H1 (cell line): ENCODE data around the gene THOC5. TPM values are rescaled to one million over a fixed set of nuclear protein-coding genes. Genes with fewer than 3 reads are reported as not detected.

ENCODE experiments used
- CTCF ChIA-PET: fragments of 300-600 bp; sonication (Branson Sonifier 250); formaldehyde crosslinking; loops from one replicate; lab custom pipeline; 2021; ENCODE audit not compliant: partially characterized antibody; lab: Charles Lee
- POLR2A ChIA-PET: fragments of 300-600 bp; sonication (Branson Sonifier 250); formaldehyde crosslinking; loops from one replicate; lab custom pipeline; 2021; ENCODE audit warnings: inconsistent platforms; ENCODE audit not compliant: partially characterized antibody; lab: Charles Lee
- DNase-seq, 2 experiments: peaks; one replicate each; pipeline versions ENCODE4 v3.0.0 to v3.0.0-alpha.2; 2010 to 2022; ENCODE audit warnings: low spot score in 2 of 2, low read depth in 1 of 2, mixed read lengths in 1 of 2
- FAIRE-seq: peaks from 2 replicates; lab custom pipeline; 2011; peaks lifted over from hg19 to GRCh38; lab: Jason Lieb, UNC
- H2AFZ ChIP-seq: 2 replicates; pipeline ENCODE4 v1.8.1; 2012; ENCODE audit warnings: low read length, inconsistent platforms
- H2AK5ac ChIP-seq: 2 replicates; pipeline ENCODE4 v1.6.1; 2013; ENCODE audit warnings: low read depth, low read length
- H2BK120ac ChIP-seq: replicated peaks from 2 replicates; pipeline ENCODE3; 2013; ENCODE audit warnings: low read depth, low read length, inconsistent platforms
- H2BK12ac ChIP-seq: 2 replicates; pipeline ENCODE4 v1.6.1; 2013; ENCODE audit warnings: low read depth, low read length
- H2BK15ac ChIP-seq: 2 replicates; pipeline ENCODE4 v1.6.1; 2013; ENCODE audit warnings: low read length
- H2BK20ac ChIP-seq: 2 replicates; pipeline ENCODE4 v1.6.1; 2013; ENCODE audit warnings: low read length
- H2BK5ac ChIP-seq: 2 replicates; pipeline ENCODE4 v1.6.1; 2013; ENCODE audit warnings: low read depth, low read length
- H3K14ac ChIP-seq: 2 replicates; pipeline ENCODE4 v1.6.1; 2013; ENCODE audit warnings: inconsistent platforms; ENCODE audit not compliant: insufficient read length
- H3K18ac ChIP-seq: 2 replicates; pipeline ENCODE4 v1.6.1; 2013; ENCODE audit warnings: low read length; ENCODE audit errors: extremely low read depth
- H3K23ac ChIP-seq: 2 replicates; pipeline ENCODE4 v1.6.1; 2013; ENCODE audit warnings: inconsistent platforms; ENCODE audit not compliant: insufficient read length
- H3K23me2 ChIP-seq: 2 replicates; pipeline ENCODE4 v1.6.1; 2013; ENCODE audit warnings: low read depth, low read length
- H3K27ac ChIP-seq: 2 replicates; pipeline ENCODE4 v1.6.1; 2011; ENCODE audit warnings: low read depth, low read length, inconsistent platforms
- H3K27me3 ChIP-seq, 4 experiments: replicated peaks in 1 of 4; 1 replicate in 1 of 4; 2 replicates in 3 of 4; pipeline versions ENCODE4 v1.6.1 to v1.8.1; 2011 to 2013; ENCODE audit warnings: low read length in 3 of 4, mild to moderate bottlenecking in 3 of 4, inconsistent platforms in 2 of 4, mixed read lengths in 2 of 4, moderate library complexity in 1 of 4; ENCODE audit not compliant: control insufficient read depth in 3 of 4, insufficient read depth in 3 of 4; ENCODE audit errors: extremely low read depth in 1 of 4
- H3K36me3 ChIP-seq, 4 experiments: 2 replicates each; pipeline versions ENCODE4 v1.6.1 to v1.8.1; 2011 to 2013; ENCODE audit warnings: mild to moderate bottlenecking in 4 of 4, low read length in 3 of 4, moderate library complexity in 2 of 4, control low read depth in 1 of 4, inconsistent platforms in 1 of 4; ENCODE audit not compliant: insufficient read depth in 4 of 4, control insufficient read depth in 2 of 4
- H3K4ac ChIP-seq: replicated peaks from 2 replicates; pipeline ENCODE3; 2013; ENCODE audit warnings: low read length, low read depth, mixed read lengths, inconsistent platforms; ENCODE audit not compliant: insufficient read length
- H3K4me1 ChIP-seq, 4 experiments: replicated peaks in 1 of 4; 1 replicate in 1 of 4; 2 replicates in 3 of 4; pipeline versions ENCODE4 v1.6.1 to v1.8.1; 2011 to 2013; ENCODE audit warnings: low read length in 3 of 4, inconsistent platforms in 2 of 4, mixed read lengths in 1 of 4; ENCODE audit not compliant: insufficient read depth in 4 of 4, control insufficient read depth in 3 of 4
- H3K4me2 ChIP-seq, 2 experiments: 2 replicates each; pipeline versions ENCODE4 v1.6.1 to v1.8.1; 2011 to 2013; ENCODE audit warnings: low read depth in 2 of 2, low read length in 2 of 2, control low read depth in 1 of 2, inconsistent platforms in 1 of 2, mild to moderate bottlenecking in 1 of 2; ENCODE audit not compliant: insufficient read depth in 1 of 2
- H3K4me3 ChIP-seq, 4 experiments: fragments of 200-600, 300-600 bp in 1 of 4; sonication (generic), shearing (Covaris generic), sonication (Bioruptor Twin) in 1 of 4; 2 replicates each; pipeline versions ENCODE4 v1.5.1 to v1.8.1; 2011 to 2016; ENCODE audit warnings: low read length in 4 of 4, low read depth in 3 of 4, control low read depth in 2 of 4, inconsistent platforms in 2 of 4, mild to moderate bottlenecking in 2 of 4, mixed read lengths in 1 of 4, moderate library complexity in 1 of 4; ENCODE audit not compliant: insufficient read depth in 2 of 4; ENCODE audit errors: extremely low read depth in 1 of 4
- H3K56ac ChIP-seq: replicated peaks from 2 replicates; pipeline ENCODE3; 2013; ENCODE audit warnings: low read depth, mild to moderate bottlenecking, mixed read lengths, low read length, inconsistent platforms; ENCODE audit not compliant: insufficient read length
- H3K79me1 ChIP-seq: 2 replicates; pipeline ENCODE4 v1.6.1; 2013; ENCODE audit warnings: low read depth, low read length, control low read depth
- H3K79me2 ChIP-seq, 2 experiments: 2 replicates each; pipeline versions ENCODE4 v1.6.1 to v1.8.1; 2012 to 2013; ENCODE audit warnings: low read length in 2 of 2, mild to moderate bottlenecking in 2 of 2, inconsistent platforms in 1 of 2; ENCODE audit not compliant: insufficient read depth in 2 of 2, control insufficient read depth in 1 of 2
- H3K9ac ChIP-seq, 4 experiments: replicated peaks in 1 of 4; 1 replicate in 1 of 4; 2 replicates in 3 of 4; pipeline versions ENCODE4 v1.6.1 to v1.8.1; 2011 to 2013; ENCODE audit warnings: low read depth in 3 of 4, low read length in 3 of 4, control low read depth in 2 of 4, mild to moderate bottlenecking in 2 of 4, moderate library complexity in 2 of 4, inconsistent platforms in 1 of 4; ENCODE audit errors: extremely low read depth in 1 of 4
- H3K9me3 ChIP-seq, 2 experiments: 2 replicates each; pipeline versions ENCODE4 v1.6.1 to v1.8.1; 2012 to 2013; ENCODE audit warnings: mild to moderate bottlenecking in 2 of 2, moderate library complexity in 2 of 2, control low read depth in 1 of 2, inconsistent platforms in 1 of 2, low read depth in 1 of 2, low read length in 1 of 2, mixed read lengths in 1 of 2; ENCODE audit not compliant: insufficient read depth in 2 of 2
- H4K20me1 ChIP-seq, 2 experiments: replicated peaks in 1 of 2; 2 replicates each; pipeline versions ENCODE3 to v1.8.1; 2011 to 2013; ENCODE audit warnings: inconsistent platforms in 2 of 2, low read length in 2 of 2, mild to moderate bottlenecking in 1 of 2; ENCODE audit not compliant: insufficient read depth in 2 of 2, control insufficient read depth in 1 of 2
- H4K5ac ChIP-seq: 2 replicates; pipeline ENCODE4 v1.6.1; 2013; ENCODE audit warnings: low read length, low read depth, mixed read lengths, inconsistent platforms; ENCODE audit not compliant: insufficient read length
- H4K8ac ChIP-seq: 2 replicates; pipeline ENCODE4 v1.8.0; 2013; ENCODE audit warnings: mild to moderate bottlenecking, moderate library complexity, low read length, inconsistent platforms; ENCODE audit not compliant: insufficient read depth; ENCODE audit errors: extremely low read depth
- H4K91ac ChIP-seq: replicated peaks from 2 replicates; pipeline ENCODE3; 2013; ENCODE audit warnings: low read length, mixed read lengths, inconsistent platforms; ENCODE audit not compliant: insufficient read length
- BCL11A ChIP-seq, 2 experiments: IDR thresholded peaks; one replicate each; pipeline ENCODE4 v1.6.1; 2011; ENCODE audit warnings: low read depth in 2 of 2, low read length in 2 of 2, mild to moderate bottlenecking in 2 of 2
- EGR1 ChIP-seq: IDR thresholded peaks from 2 replicates; pipeline ENCODE4 v1.6.1; 2011; ENCODE audit warnings: low read depth, low read length, borderline replicate concordance
- EZH2 ChIP-seq: fragments of 200-600 bp; sonication (generic); IDR thresholded peaks from 2 replicates; pipeline ENCODE4 v1.7.1; 2012; ENCODE audit warnings: low read depth, mild to moderate bottlenecking, moderate library complexity, low read length, inconsistent platforms; ENCODE audit not compliant: severe bottlenecking
- KDM4A ChIP-seq: IDR thresholded peaks from one replicate; pipeline ENCODE4 v1.7.1; 2012; ENCODE audit warnings: low read depth, mild to moderate bottlenecking, moderate library complexity, low read length, inconsistent platforms; ENCODE audit not compliant: severe bottlenecking
- NANOG ChIP-seq: IDR thresholded peaks from 2 replicates; pipeline ENCODE4 v1.6.1; 2011; ENCODE audit warnings: low read length, low read depth, mild to moderate bottlenecking, inconsistent platforms; ENCODE audit not compliant: insufficient read depth, poor library complexity, severe bottlenecking
- RNF2 ChIP-seq: fragments of 200-900, 300-1000 bp; sonication (generic); IDR thresholded peaks from 2 replicates; pipeline ENCODE4 v1.7.1; 2016; ENCODE audit warnings: borderline replicate concordance, low read depth, mild to moderate bottlenecking, antibody characterized with exemption, low read length; ENCODE audit not compliant: poor library complexity, severe bottlenecking; ENCODE audit errors: missing control alignments
- RXRA ChIP-seq: IDR thresholded peaks from 2 replicates; pipeline ENCODE4 v1.6.1; 2011; ENCODE audit warnings: low read depth, mild to moderate bottlenecking, low read length, moderate library complexity; ENCODE audit not compliant: insufficient read depth
- TAF1 ChIP-seq: IDR thresholded peaks from 2 replicates; pipeline ENCODE4 v1.6.1; 2011; ENCODE audit warnings: mild to moderate bottlenecking, low read depth, low read length
- WGBS, 2 experiments: shearing (Covaris generic) in 1 of 2; methylation state at CpG; one replicate each; pipeline versions ENCODE4 v1.1.6 to v1.1.7; 2013 to 2015; ENCODE audit warnings: low lambda C conversion rate in 2 of 2, mixed read lengths in 2 of 2, inconsistent platforms in 1 of 2, low coverage in 1 of 2, missing lambda C conversion rate in 1 of 2; ENCODE audit not compliant: insufficient replicate concordance in 2 of 2, insufficient coverage in 1 of 2, insufficient read length in 1 of 2; ENCODE audit errors: extremely low coverage in 1 of 2, missing lambda C conversion rate in 1 of 2; 5-methylcytosine and 5-hydroxymethylcytosine counted together
- polyA plus RNA-seq, 7 experiments: library from polyadenylated mRNA; depleted of rRNA in 3 of 7; stranded (reverse) in 5 of 7; unstranded in 2 of 7; fragments of >200 nt in 5 of 7; fragments of 200-250 nt in 2 of 7; gene quantifications; 1 replicate in 5 of 7; 2 replicates in 1 of 7; 4 replicates in 1 of 7; pipeline versions ENCODE4 v1.2.1 to v1.2.3, GENCODE V29; 2011 to 2013; ENCODE audit warnings: missing spikeins in 2 of 7, mixed read lengths in 2 of 7
- total RNA-seq: library from RNA; stranded (reverse); fragmentation: NEBNext Ultra II Directional; extraction: Animal tissue kit (Norgen Biotek cat#: 25700); gene quantifications from 2 replicates; pipeline ENCODE4 v1.2.1, GENCODE V29; 2021

Gene THOC5
- total and polyA plus RNA-seq, 2 of the 8 experiments (the other 6 are each of a cell fraction or from before 2014, with no cell fraction given) = 27.7 to 65.7 TPM

- H4K5ac ChIP-seq = no peak overlapping the region
- no peak overlapping the region for H3K14ac ChIP-seq
- DNase-seq (no peak), FAIRE-seq (no peak)
- no peak overlapping the region for H4K91ac ChIP-seq
- no peak overlapping the region for H3K4me3 ChIP-seq
- H4K20me1 ChIP-seq = no peaks in the 10 kb centered on the region
- H3K4me2 ChIP-seq = no peak overlapping the region
- no peaks in the 10 kb centered on the region for H3K79me1 ChIP-seq
- H3K4ac ChIP-seq = no peak overlapping the region
- H2AK5ac ChIP-seq = no peak overlapping the region
- no peak overlapping the region for H3K23ac ChIP-seq
- CTCF ChIA-PET = interaction anchor here (0.8 to 2.2 kb wide), 7 partner anchors 11 to 191 kb away, joined by 3 to 17 read pairs (median 3); no protein-coding TSS in a partner anchor
- H2BK15ac ChIP-seq = no peak overlapping the region
- H3K79me2 ChIP-seq = peaks cover 0 to 11% of the 10 kb centered on the region in 2 experiments; a peak in 1 of 4 replicates
- no peak overlapping the region for H3K9ac ChIP-seq
- 86% methylated on average over 4 of the region's 4 CpGs; no CpG with 5 or more reads in 1 of the 2 experiments for WGBS, 2 experiments
- peaks cover 3% of the 10 kb centered on the region; the same call in 1 of the 2 replicates for H3K23me2 ChIP-seq
- no peak overlapping the region for H3K27ac ChIP-seq
- no peak overlapping the region for H2BK5ac ChIP-seq
- H2AFZ ChIP-seq = no peak overlapping the region
- POLR2A ChIA-PET = interaction anchor here (1.0 to 5.0 kb wide), 6 partner anchors 10 to 34 kb away, joined by 3 to 43 read pairs (median 16); partner anchors contain the start of gene NIPSNAP1
- peaks cover 20 to 45% (median 39%) of the 10 kb centered on the region in 4 experiments for H3K36me3 ChIP-seq
- H2BK120ac ChIP-seq = no peak overlapping the region
- peaks cover 0 to 7% of the 10 kb centered on the region in 2 experiments; a peak in 1 of 4 replicates for H3K9me3 ChIP-seq
- no peak overlapping the region for H2BK20ac ChIP-seq
- no peaks in the 10 kb centered on the region for H3K4me1 ChIP-seq
- no peak overlapping the region for H3K56ac ChIP-seq
- no peak overlapping the region for H2BK12ac ChIP-seq
- H3K18ac ChIP-seq = no peak overlapping the region
- no peaks in the 10 kb centered on the region for H3K27me3 ChIP-seq
- H4K8ac ChIP-seq = no peak overlapping the region
- TF ChIP-seq EZH2 = no peak
- no peak for TF ChIP-seq NANOG
- no peak for TF ChIP-seq TAF1
- no peak for TF ChIP-seq EGR1
- TF ChIP-seq RXRA = no peak
- TF ChIP-seq KDM4A = no peak
- no peak for TF ChIP-seq BCL11A (IDR thresholded peaks at IDR 0.05; ENCODE audit: low read depth in 2 of 2, low read length in 2 of 2)
- no peak for TF ChIP-seq RNF2
Measured at GRCh38 chr22:29555065-29555644, 1.6 kb upstream of the THOC5 start.
